A673 (cell line): ENCODE data around the gene SLC6A2. TPM values are rescaled to one million over a fixed set of nuclear protein-coding genes. Genes with fewer than 3 reads are reported as not detected.

Source experiments
- BruUV-seq: library from RNA; stranded (reverse); fragments of 400-500 nt; replicated peaks from 2 replicates; lab custom pipeline; 2021; lab: Mats Ljungman, UMichigan
- CTCF ChIA-PET: fragments of 300-600 bp; sonication (Branson Sonifier 250); formaldehyde crosslinking; loops from one replicate; lab custom pipeline; 2022; ENCODE audit warnings: antibody characterized with exemption; lab: Charles Lee
- POLR2A ChIA-PET: fragments of 300-600 bp; sonication (Branson Sonifier 250); formaldehyde crosslinking; loops from one replicate; lab custom pipeline; 2022; ENCODE audit warnings: antibody characterized with exemption; ENCODE audit not compliant: low non-redundant PET; lab: Charles Lee
- DNase-seq: peaks from one replicate; pipeline ENCODE4 v3.0.0-alpha.2; 2015; ENCODE audit warnings: low spot score
- H3K27ac ChIP-seq: fragments of 200-600 bp; sonication (generic); 2 replicates; pipeline ENCODE4 v1.5.1; 2016; ENCODE audit warnings: mixed run types, low read depth, mild to moderate bottlenecking, mixed read lengths, antibody characterized with exemption, low read length; ENCODE audit not compliant: poor library complexity, severe bottlenecking
- H3K27me3 ChIP-seq: fragments of 200-600 bp; sonication (generic); replicated peaks from 2 replicates; pipeline ENCODE4 v1.6.1; 2017; ENCODE audit warnings: mixed run types, low read depth, mild to moderate bottlenecking, mixed read lengths, antibody characterized with exemption, low read length; ENCODE audit not compliant: insufficient read depth, poor library complexity
- H3K36me3 ChIP-seq: fragments of 200-600 bp; sonication (generic); 2 replicates; pipeline ENCODE4 v1.6.1; 2016; ENCODE audit warnings: mixed run types, mild to moderate bottlenecking, mixed read lengths, antibody characterized with exemption, low read length; ENCODE audit not compliant: insufficient read depth, poor library complexity, severe bottlenecking
- H3K4me1 ChIP-seq: fragments of 200-600 bp; sonication (generic); 2 replicates; pipeline ENCODE4 v1.6.1; 2017; ENCODE audit warnings: mixed run types, mild to moderate bottlenecking, mixed read lengths, antibody characterized with exemption, low read length; ENCODE audit not compliant: insufficient read depth, poor library complexity, severe bottlenecking
- H3K4me3 ChIP-seq: fragments of 200-600 bp; sonication (generic); 2 replicates; pipeline ENCODE4 v1.5.1; 2016; ENCODE audit warnings: low read depth, mixed run types, mild to moderate bottlenecking, mixed read lengths, low read length; ENCODE audit not compliant: poor library complexity, severe bottlenecking
- H3K9me3 ChIP-seq: fragments of 200-600 bp; sonication (generic); 2 replicates; pipeline ENCODE4 v1.6.1; 2016; ENCODE audit warnings: mixed run types, low read depth, mild to moderate bottlenecking, mixed read lengths, antibody characterized with exemption, low read length; ENCODE audit not compliant: poor library complexity, severe bottlenecking
- CTCF ChIP-seq: fragments of 300-800, 200-600 bp; sonication (generic); conservative IDR thresholded peaks from 2 replicates; pipeline ENCODE4 v1.5.1; 2017; ENCODE audit warnings: low read depth, mild to moderate bottlenecking, antibody characterized with exemption, low read length, moderate library complexity, mixed read lengths
- EZH2 ChIP-seq: fragments of 200-600 bp; sonication (generic); IDR thresholded peaks from 2 replicates; pipeline ENCODE4 v1.6.1; 2017; ENCODE audit warnings: borderline replicate concordance, low read depth, mild to moderate bottlenecking, mixed read lengths, antibody characterized with exemption, low read length; ENCODE audit not compliant: poor library complexity, severe bottlenecking
- intact Hi-C: fragments of 100-400 bp; cut with micrococcal nuclease; formaldehyde crosslinking; loops from one replicate; pipeline ENCODE4 v1.10.0; 2022; ENCODE audit not compliant: unreplicated experiment
- total RNA-seq: library from RNA; stranded (reverse); gene quantifications from 2 replicates; pipeline ENCODE4 v1.2.3, GENCODE V29; 2021

SLC6A2 gene
- total RNA-seq, 1 experiment from 2014 or later = not detected

- CTCF ChIA-PET = no interaction called here
- Histone ChIP-seq H3K27ac (no peak overlapping the region), H3K4me1 (no peaks in the 10 kb centered on the region), H3K4me3 (no peak overlapping the region), H3K36me3 (no peaks in the 10 kb centered on the region), H3K9me3 (no peaks in the 10 kb centered on the region), H3K27me3 (peaks cover 15% of the 10 kb centered on the region)
- intact Hi-C loops = no loop called here
- DNase-seq = no peak
- no TSS peak for BruUV-seq
- POLR2A ChIA-PET = no interaction called here
- TF ChIP-seq EZH2 = no peak
- TF ChIP-seq CTCF = no peak
Measured at GRCh38 chr16:55686671-55687070, 30.9 kb downstream of the SLC6A2 start.

GRCh38 chr16:55687802-55688201 is 32.0 kb downstream of the SLC6A2 start:
- Histone ChIP-seq H3K36me3 (no peaks in the 10 kb centered on the region), H3K9me3 (no peaks in the 10 kb centered on the region), H3K4me3 (no peak overlapping the region), H3K27me3 (peaks cover 15% of the 10 kb centered on the region), H3K4me1 (no peaks in the 10 kb centered on the region), H3K27ac (no peak overlapping the region)
- ChIA-PET CTCF (no interaction called here), POLR2A (no interaction called here)
- intact Hi-C loops = no loop called here
- BruUV-seq = no TSS peak
- TF ChIP-seq EZH2 = no peak
- no peak for TF ChIP-seq CTCF
- DNase-seq = no peak

- DNase-seq = no peak
- no TSS peak for BruUV-seq
- Histone ChIP-seq H3K9me3 (no peaks in the 10 kb centered on the region), H3K4me1 (no peaks in the 10 kb centered on the region), H3K27ac (no peak overlapping the region), H3K27me3 (peaks cover 15% of the 10 kb centered on the region), H3K36me3 (no peaks in the 10 kb centered on the region), H3K4me3 (no peak overlapping the region)
- TF ChIP-seq CTCF = no peak
- TF ChIP-seq EZH2 = no peak
- ChIA-PET CTCF (interaction anchor here (0.8 kb wide), 1 partner anchor 226 kb away, joined by 4 read pairs; no protein-coding TSS in a partner anchor), POLR2A (no interaction called here)
- intact Hi-C loops = no loop called here
Measured at GRCh38 chr16:55690841-55691240, 35.1 kb downstream of the SLC6A2 start.
